Measurements from ENCODE around the gene TRAF3.
"Not testable (repeated sequence)": the region's sequence is repeated elsewhere in the genome, so short reads cannot be mapped to it uniquely, and the experiment has no call there.

Gene TRAF3

GRCh38 chr14:102829016-102829548 lies 51.8 kb downstream of the TRAF3 start:
- DNase-seq, result no peak

DNA sequence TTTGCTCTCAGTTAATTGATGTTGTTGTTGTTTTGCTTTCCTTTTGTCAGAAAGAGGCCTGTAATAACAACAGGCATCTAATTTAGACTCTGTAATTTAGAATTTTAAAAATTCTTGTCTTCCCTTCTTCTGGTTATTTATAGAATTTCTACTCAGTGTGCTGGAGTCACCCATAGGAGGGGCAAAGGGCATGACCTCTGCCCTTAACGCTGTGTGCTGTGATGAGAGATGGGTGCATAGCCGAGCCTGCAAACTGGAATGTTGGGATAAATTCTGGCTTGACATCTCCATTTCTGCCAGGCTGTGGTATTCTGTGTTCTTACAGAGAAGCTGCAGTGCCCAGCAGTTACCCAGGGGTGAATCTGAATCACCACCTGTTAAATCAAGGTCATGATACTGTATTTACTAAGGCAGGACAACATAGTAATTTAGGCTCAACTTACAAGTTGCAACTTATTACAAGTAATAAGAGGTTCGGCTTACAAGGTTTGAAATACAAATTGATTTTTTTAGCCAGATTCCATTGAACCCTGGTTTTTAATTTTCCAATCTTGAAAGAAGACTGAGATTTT lies 53.3 kb downstream of the TRAF3 start:
- DNase-seq, result no peak

DNA sequence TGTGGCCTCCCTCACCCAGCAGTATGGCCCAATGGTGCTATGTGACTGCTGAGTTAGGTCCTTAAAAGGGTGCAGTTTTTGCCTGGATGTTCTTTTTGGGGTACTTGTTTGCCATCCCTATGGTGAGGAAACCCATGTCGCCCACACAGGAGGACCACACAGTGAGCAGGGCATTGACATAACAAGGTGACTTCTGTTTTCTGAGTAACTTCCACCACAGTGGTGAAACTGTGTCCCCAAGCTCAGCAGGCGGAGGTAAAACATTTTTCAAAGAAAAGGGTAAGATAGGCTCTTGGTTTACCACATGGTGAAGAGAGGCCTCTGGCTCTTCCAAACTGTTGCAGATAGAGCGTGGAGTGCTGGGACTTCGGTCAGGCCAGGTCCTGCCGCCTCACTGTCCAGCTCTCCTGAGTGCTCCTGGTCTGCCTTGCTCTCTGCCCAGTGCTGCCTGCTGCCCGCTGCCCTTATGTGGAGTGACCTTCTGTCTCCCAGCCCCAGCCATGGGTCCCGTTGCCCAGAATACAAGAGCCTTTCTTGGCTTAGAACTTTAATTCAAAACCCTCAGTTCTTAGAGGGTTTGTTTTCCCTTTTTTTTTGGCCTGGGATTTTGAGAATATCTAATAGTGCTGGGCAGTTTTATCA lies 54.0 kb downstream of the TRAF3 start:
- peak in 3 of 4 experiments; percentile 14 to 37 (median 32) for DNase-seq

GRCh38 chr14:102833341-102833740 lies 56.1 kb downstream of the TRAF3 start:
- DNase-seq, result no peak

DNA sequence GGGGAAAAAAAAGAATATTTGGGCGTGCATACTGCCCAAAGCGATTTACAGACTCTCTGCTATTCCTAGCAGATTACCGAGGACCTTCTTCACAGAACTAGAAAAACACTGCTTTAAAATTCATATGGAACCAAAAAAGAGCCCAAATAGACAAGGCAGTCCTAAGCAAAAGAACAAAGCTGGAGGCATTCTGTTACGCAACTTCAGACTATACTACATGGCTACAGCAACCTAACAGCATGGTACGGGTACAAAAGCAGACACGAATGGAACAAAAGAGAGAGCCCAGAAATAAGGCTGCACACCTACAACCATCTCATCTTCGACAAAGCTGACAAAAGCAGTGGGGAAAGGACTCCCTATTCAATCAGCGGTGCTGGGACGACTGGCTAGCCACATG lies 56.7 kb downstream of the TRAF3 start:
- DNase-seq, result no peak

GRCh38 chr14:102835959-102836358 lies 58.7 kb downstream of the TRAF3 start:
- DNase-seq, result no peak

GRCh38 chr14:102837120-102837519 lies 59.9 kb downstream of the TRAF3 start:
- not testable (repeated sequence) for DNase-seq

DNA sequence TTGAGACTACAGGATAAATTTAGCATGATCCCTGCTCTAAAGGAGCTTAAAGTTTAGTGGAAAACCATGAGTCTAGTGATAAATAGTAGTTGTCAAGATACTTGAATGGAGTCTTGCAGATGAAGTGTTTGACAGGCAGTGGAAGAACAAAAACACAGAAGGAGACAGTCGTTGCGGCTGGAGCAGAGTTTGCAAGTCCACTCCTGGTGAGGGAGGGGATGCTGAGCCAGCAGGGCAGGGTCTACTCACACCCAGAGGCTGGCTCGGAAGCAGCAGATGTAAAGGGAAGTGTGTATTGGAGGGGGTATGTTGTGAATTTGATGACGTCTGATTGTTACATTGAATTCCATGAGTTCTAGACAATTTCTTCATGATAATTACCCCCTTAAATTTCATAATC lies 61.3 kb downstream of the TRAF3 start:
- DNase-seq, result no peak

DNA sequence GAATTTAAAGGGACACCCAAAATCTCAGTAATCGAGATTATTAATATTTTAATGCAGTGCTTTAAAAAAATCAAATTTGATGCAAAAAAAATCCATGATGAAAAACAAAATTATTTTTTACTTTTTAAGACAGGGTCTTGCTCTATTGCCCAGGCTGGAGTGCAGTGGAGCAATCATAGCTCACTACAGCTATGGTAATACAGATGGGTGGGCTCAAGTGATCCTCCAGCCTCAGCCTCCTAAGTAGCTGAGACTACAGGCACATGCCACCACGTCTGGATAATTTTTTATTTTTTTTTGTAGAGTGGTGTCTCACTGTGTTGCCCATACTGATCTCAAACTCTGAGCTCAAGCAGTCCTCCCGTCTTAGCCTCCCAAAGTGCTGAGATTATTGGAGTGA lies 62.9 kb downstream of the TRAF3 start:
- no peak for DNase-seq

DNA sequence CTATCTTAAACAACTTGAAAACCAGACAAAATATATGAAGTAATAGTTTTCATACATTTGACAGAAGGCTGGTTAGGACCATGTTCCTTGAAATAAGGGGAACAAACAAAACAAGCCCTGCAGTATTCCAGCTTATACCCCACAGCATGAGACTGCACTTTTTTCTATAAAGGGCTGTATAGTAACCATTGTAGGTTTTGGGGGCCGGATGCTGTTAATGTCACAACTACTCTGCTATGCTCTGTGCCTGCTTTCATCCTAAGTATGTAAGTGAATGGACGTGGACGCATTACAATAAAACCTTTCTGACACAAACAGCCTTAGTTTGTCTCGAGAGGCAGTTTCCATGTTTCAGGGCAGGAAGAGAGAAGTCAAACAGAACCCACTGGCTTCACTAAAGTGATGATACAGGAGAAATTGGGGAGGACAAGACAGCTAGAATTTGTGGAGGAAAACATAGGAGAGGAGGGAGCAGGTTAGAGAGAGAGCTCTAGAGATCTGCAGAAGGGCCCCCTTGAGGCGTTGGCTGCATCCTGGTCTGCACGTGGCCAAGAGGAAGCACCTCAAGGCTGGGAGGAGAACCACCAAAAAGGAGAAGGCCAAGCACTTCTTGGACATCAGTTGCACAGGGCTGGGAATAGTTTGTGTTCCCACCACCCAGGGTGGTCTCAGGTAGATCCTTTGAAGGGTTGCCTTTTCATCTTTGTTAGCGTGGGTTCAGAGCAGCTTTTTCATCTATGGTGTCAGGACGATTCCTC lies 63.7 kb downstream of the TRAF3 start:
- peak; percentile 34 to 63 (median 58) for DNase-seq

DNA sequence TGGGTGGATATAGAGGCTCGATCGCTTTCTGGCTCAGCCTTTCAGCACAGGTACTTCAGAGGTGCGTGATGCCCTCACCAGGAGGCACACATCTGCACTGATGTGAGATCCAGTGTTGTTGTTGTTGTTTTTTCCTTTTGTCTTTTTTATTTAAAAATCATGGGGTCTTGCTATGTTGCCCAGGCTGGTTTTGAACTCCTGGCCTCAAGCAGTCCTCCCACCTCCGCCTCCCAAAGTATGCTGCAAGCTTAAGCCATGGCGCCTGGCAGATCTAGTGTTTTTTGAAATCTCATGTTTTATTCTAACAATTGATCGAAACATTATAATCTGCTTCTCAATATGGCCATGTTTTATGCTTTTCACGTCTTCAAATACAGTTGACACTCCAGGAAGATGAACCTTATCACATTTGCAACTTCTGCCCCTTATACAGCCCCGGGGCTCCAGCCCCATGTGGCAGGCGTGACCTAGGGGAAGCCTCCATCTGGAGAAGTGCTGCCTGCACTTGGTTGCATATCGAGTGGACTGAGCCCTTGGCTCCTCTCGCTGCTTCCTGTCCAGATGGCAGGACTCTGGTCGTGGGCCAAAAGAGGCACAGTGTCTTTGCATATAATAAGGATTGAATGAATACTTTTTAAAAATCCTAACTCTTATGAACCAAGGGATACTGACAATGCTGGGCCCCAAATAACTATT lies 71.7 kb downstream of the TRAF3 start:
- DNase-seq, result peak; percentile 40 to 70 (median 54)

- DNase-seq, result peak; percentile 49 to 73 (median 70)
Measured at GRCh38 chr14:102849526-102850379, 72.5 kb downstream of the TRAF3 start.

- peak; percentile 25 to 69 (median 53) for DNase-seq
Measured at GRCh38 chr14:102853648-102854047, 76.4 kb downstream of the TRAF3 start.

DNA sequence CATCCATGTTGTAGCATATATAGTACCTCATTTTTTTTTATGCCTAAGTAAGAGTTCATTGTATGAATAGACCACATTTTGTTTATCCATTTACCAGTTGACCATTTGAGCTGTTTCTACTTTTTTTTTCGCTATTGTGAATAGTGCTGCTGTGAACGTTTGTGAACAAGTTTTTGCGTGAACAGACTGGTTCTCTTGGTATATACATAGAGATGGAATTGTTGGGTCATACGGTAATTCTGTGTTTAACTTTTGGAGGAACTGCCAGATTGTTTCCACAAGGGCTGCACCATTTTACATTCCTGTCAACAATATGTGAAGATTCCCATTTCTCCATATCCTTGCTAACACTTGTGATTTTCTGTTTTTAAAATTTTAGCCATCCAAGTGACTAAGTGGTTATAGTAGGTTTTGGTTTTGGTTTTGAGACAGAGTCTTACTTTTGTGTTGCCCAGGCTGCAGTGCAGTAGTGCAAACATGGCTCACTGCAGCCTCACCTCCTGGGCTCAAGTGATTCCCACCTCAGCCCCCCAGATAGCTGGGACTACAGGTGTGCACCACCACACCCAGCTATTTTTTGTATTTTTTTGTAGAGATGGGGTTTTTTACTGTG lies 76.9 kb downstream of the TRAF3 start:
- DNase-seq, result no peak

DNA sequence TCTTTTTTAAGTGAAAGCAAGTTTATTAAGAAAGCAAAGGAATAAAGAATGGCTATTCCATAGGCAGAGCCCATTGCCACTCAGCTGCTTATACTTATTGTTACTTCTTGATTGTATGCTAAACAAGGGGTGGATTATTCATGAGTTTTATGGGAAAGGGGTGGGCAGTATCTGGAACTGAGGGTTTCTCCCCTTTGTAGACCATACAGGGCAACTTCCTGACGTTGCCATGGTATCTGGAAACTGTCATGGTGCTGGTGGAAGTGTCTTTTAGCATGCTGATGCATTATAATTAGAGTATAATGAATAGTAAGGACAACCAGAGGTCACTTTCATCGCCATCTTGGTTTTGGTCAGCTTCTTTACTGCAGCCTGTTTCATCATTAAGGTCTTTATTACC lies 78.9 kb downstream of the TRAF3 start:
- DNase-seq, result no peak

DNA sequence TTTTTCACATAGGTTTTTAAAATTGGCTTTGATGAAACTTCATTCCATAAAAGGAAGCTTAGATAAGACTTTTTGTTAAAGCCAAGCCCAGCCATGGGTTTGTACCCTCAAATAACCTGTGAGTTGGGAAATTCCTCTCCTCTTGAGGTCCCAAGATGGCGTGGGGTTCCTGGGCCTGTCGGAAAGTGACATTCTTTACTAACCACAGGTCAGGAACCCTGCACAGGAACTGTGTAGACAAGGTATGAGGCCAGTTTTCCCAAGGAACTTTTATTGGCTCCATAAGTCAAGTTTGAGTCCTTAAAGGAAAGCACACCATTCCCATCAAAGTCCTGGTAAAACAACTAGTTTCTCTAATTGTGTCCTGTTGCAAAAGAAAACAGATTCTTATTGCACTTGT lies 80.2 kb downstream of the TRAF3 start:
- DNase-seq, result no peak

- DNase-seq, result no peak
Measured at GRCh38 chr14:102859911-102860310, 82.7 kb downstream of the TRAF3 start.

GRCh38 chr14:102862154-102862773 lies 85.0 kb downstream of the TRAF3 start:
- DNase-seq, result no peak

DNA sequence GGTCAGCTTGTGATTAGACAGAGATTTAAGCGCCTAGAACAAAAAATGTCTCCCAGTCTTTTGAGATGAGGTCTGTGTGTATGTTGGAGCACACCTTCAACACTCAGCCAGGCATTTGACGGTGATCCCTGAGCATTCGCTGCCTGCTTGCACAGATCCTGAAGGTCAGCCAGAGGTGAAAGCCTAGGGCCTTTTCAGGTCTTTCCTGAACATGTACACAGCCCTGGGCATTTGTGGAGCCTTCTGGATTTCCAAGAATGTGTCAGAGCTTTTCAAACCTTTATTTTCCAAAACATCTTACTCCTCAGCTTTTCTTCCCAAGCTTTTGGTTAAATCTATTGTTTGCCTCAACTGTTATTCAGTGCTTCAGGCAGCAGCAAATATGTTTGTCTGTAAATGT lies 86.1 kb downstream of the TRAF3 start:
- no peak for DNase-seq

DNA sequence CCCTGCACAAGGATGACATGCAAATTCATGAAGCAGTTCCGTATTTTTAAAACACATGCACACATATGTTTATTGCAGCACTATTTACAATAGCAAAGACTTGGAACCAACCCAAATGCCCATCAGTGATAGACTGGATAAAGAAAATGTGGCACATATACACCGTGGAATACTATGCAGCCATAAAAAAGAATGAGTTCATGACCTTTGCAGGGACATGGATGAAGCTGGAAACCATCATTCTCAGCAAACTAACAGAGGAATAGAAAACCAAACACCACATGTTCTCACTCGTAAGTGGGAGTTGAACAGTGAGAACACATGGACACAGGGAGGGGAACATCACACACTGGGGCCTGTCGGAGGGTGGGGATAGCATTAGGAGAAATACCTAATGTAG lies 88.7 kb downstream of the TRAF3 start:
- not testable (repeated sequence) for DNase-seq

Data from suppressor macrophage (primary cell).